Skeletal muscle satellite cell (primary cell): ENCODE results near the gene FCRL4.

Experiments used
- H3K27me3 ChIP-seq: 2 replicates; pipeline ENCODE4 v1.7.0; 2013; ENCODE audit warnings: low read length; ENCODE audit not compliant: control insufficient read depth, insufficient read depth
- H3K36me3 ChIP-seq: 2 replicates; pipeline ENCODE4 v1.7.0; 2013; ENCODE audit warnings: mild to moderate bottlenecking, control low read depth, low read length; ENCODE audit not compliant: insufficient read depth
- H3K4me1 ChIP-seq: 2 replicates; pipeline ENCODE4 v1.7.0; 2013; ENCODE audit warnings: low read length; ENCODE audit not compliant: control insufficient read depth, insufficient read depth
- H3K4me2 ChIP-seq: 2 replicates; pipeline ENCODE4 v1.7.0; 2013; ENCODE audit warnings: mild to moderate bottlenecking, low read length
- H3K4me3 ChIP-seq: 2 replicates; pipeline ENCODE4 v1.7.0; 2013; ENCODE audit warnings: low read length
- H3K9ac ChIP-seq: 2 replicates; pipeline ENCODE4 v1.7.0; 2013; ENCODE audit warnings: mild to moderate bottlenecking, low read depth, low read length, moderate library complexity
- H3K9me3 ChIP-seq: replicated peaks from 2 replicates; pipeline ENCODE4 v1.7.0; 2013; ENCODE audit warnings: mild to moderate bottlenecking, control low read depth, low read length

FCRL4 gene

GRCh38 chr1:157585984-157586383, 11.9 kb downstream of the FCRL4 start:
- Histone ChIP-seq H3K36me3 (no peaks in the 10 kb centered on the region), H3K4me1 (no peaks in the 10 kb centered on the region), H3K9me3 (no peaks in the 10 kb centered on the region), H3K27me3 (no peaks in the 10 kb centered on the region), H3K9ac (no peak overlapping the region), H3K4me2 (no peak overlapping the region), H3K4me3 (no peak overlapping the region)

GRCh38 chr1:157584503-157584902, 13.4 kb downstream of the FCRL4 start:
- H3K27me3 ChIP-seq, result no peaks in the 10 kb centered on the region
- H3K4me1 ChIP-seq, result no peaks in the 10 kb centered on the region
- no peak overlapping the region for H3K4me3 ChIP-seq
- no peak overlapping the region for H3K4me2 ChIP-seq
- H3K36me3 ChIP-seq, result no peaks in the 10 kb centered on the region
- no peaks in the 10 kb centered on the region for H3K9me3 ChIP-seq
- H3K9ac ChIP-seq, result no peak overlapping the region

- Histone ChIP-seq H3K4me1 (no peaks in the 10 kb centered on the region), H3K9ac (no peak overlapping the region), H3K27me3 (peaks cover 7% of the 10 kb centered on the region), H3K36me3 (no peaks in the 10 kb centered on the region), H3K4me2 (no peak overlapping the region), H3K9me3 (no peaks in the 10 kb centered on the region), H3K4me3 (no peak overlapping the region)
These were observed 17.1 kb downstream of the FCRL4 start for GRCh38 chr1:157580828-157581210.

- peaks cover 7% of the 10 kb centered on the region for H3K27me3 ChIP-seq
These were observed 17.6 kb downstream of the FCRL4 start for GRCh38 chr1:157580179-157580827.

GRCh38 chr1:157577420-157577819, 20.5 kb downstream of the FCRL4 start:
- H3K4me3 ChIP-seq, result no peak overlapping the region
- no peak overlapping the region for H3K9ac ChIP-seq
- H3K9me3 ChIP-seq, result no peaks in the 10 kb centered on the region
- H3K36me3 ChIP-seq, result no peaks in the 10 kb centered on the region
- no peaks in the 10 kb centered on the region for H3K4me1 ChIP-seq
- no peak overlapping the region for H3K4me2 ChIP-seq
- H3K27me3 ChIP-seq, result peaks cover 7% of the 10 kb centered on the region

More at GRCh38 chr1:157580179-157580827, 17.6 kb downstream of the FCRL4 start:
- H3K4me2 ChIP-seq, result no peak overlapping the region
- no peaks in the 10 kb centered on the region for H3K4me1 ChIP-seq
- no peak overlapping the region for H3K9ac ChIP-seq
- H3K4me3 ChIP-seq, result no peak overlapping the region
- no peaks in the 10 kb centered on the region for H3K9me3 ChIP-seq
- H3K36me3 ChIP-seq, result no peaks in the 10 kb centered on the region

GRCh38 chr1:157575744-157576143, 22.1 kb downstream of the FCRL4 start:
- Histone ChIP-seq H3K4me1 (no peaks in the 10 kb centered on the region), H3K27me3 (peaks cover 7% of the 10 kb centered on the region), H3K36me3 (no peaks in the 10 kb centered on the region), H3K9ac (no peak overlapping the region), H3K9me3 (no peaks in the 10 kb centered on the region), H3K4me3 (no peak overlapping the region), H3K4me2 (no peak overlapping the region)

GRCh38 chr1:157574836-157575235, 23.0 kb downstream of the FCRL4 start:
- H3K27me3 ChIP-seq, result peaks cover 7% of the 10 kb centered on the region
- H3K9me3 ChIP-seq, result no peaks in the 10 kb centered on the region
- H3K36me3 ChIP-seq, result no peaks in the 10 kb centered on the region
- no peak overlapping the region for H3K9ac ChIP-seq
- no peaks in the 10 kb centered on the region for H3K4me1 ChIP-seq
- H3K4me3 ChIP-seq, result no peak overlapping the region
- no peak overlapping the region for H3K4me2 ChIP-seq

- no peaks in the 10 kb centered on the region for H3K4me1 ChIP-seq
- peaks cover 2% of the 10 kb centered on the region for H3K27me3 ChIP-seq
- H3K9ac ChIP-seq, result no peak overlapping the region
- H3K4me3 ChIP-seq, result no peak overlapping the region
- no peaks in the 10 kb centered on the region for H3K9me3 ChIP-seq
- H3K4me2 ChIP-seq, result no peak overlapping the region
- H3K36me3 ChIP-seq, result no peaks in the 10 kb centered on the region
These were observed 31.2 kb downstream of the FCRL4 start for GRCh38 chr1:157566484-157567300.

GRCh38 chr1:157562515-157562914, 35.4 kb downstream of the FCRL4 start:
- no peak overlapping the region for H3K4me2 ChIP-seq
- H3K9ac ChIP-seq, result no peak overlapping the region
- no peak overlapping the region for H3K4me3 ChIP-seq
- no peaks in the 10 kb centered on the region for H3K36me3 ChIP-seq
- H3K9me3 ChIP-seq, result no peaks in the 10 kb centered on the region
- H3K27me3 ChIP-seq, result peaks cover 2% of the 10 kb centered on the region
- H3K4me1 ChIP-seq, result no peaks in the 10 kb centered on the region

- Histone ChIP-seq H3K36me3 (no peaks in the 10 kb centered on the region), H3K4me1 (no peaks in the 10 kb centered on the region), H3K27me3 (peaks cover 2% of the 10 kb centered on the region), H3K4me2 (no peak overlapping the region), H3K9me3 (no peaks in the 10 kb centered on the region), H3K9ac (no peak overlapping the region), H3K4me3 (no peak overlapping the region)
These were observed 39.8 kb downstream of the FCRL4 start for GRCh38 chr1:157558119-157558518.

GRCh38 chr1:157551694-157552693, 45.9 kb downstream of the FCRL4 start, which contains the start of gene FCRL5:
FCRL5 (minus strand) TSS chr1:157552515; CDS start chr1:157552362, 153 bp downstream.
- Histone ChIP-seq H3K4me2 (no peak within 1 kb of the TSS), H3K9me3 (no peaks in the 10 kb centered on the region), H3K4me1 (no peaks in the 10 kb centered on the region), H3K27me3 (no peaks in the 10 kb centered on the region), H3K36me3 (no peaks in the 10 kb centered on the region), H3K4me3 (no peak within 1 kb of the TSS), H3K9ac (no peak within 1 kb of the TSS)
